ENCODE data around the gene MYBPC3.

Gene MYBPC3

GRCh38 chr11:47356129-47356997 lies 3.9 kb upstream of the MYBPC3 start:
- no peak for DNase-seq

DNA sequence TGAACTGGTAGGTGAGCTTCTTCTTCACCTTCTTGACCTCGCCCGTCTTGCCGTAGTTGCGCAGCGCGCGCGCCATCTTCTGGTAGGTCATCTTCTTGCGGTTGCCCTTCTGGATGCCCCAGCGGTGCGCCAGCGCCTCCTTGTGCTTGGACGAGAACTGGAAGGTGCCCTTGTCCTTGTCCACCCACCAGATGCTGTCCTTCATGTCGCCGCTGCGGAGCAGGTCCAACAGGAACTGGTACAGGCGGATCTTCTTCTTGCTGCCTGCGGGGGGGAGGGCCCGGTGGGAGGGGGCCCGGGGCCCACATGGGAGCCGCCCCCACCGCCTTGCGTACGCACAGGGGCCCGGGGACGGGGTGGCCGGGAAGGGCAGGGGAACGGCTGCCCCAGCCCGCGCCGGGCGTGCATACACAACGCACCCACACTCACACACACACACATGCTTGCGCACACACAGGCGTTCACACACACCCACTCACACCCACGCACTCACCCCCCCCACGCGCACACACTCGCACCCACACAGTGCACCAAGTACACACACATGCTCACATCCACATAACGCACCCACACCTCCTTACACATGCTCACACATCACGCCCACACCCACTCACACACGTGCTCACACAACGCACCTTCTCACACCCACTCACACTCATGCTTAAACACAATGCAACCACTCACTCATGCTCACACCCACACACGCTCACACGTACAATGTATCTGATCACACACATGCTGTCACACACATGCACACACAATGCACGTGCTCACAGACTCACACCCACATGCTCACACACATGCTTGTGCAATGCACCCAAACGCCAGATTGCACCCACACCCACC lies 3.0 kb upstream of the MYBPC3 start:
- peak in 1 of 2 donors; percentile 11 for DNase-seq

- no peak for DNase-seq
These were observed 2.4 kb upstream of the MYBPC3 start for GRCh38 chr11:47354913-47355282.

DNA sequence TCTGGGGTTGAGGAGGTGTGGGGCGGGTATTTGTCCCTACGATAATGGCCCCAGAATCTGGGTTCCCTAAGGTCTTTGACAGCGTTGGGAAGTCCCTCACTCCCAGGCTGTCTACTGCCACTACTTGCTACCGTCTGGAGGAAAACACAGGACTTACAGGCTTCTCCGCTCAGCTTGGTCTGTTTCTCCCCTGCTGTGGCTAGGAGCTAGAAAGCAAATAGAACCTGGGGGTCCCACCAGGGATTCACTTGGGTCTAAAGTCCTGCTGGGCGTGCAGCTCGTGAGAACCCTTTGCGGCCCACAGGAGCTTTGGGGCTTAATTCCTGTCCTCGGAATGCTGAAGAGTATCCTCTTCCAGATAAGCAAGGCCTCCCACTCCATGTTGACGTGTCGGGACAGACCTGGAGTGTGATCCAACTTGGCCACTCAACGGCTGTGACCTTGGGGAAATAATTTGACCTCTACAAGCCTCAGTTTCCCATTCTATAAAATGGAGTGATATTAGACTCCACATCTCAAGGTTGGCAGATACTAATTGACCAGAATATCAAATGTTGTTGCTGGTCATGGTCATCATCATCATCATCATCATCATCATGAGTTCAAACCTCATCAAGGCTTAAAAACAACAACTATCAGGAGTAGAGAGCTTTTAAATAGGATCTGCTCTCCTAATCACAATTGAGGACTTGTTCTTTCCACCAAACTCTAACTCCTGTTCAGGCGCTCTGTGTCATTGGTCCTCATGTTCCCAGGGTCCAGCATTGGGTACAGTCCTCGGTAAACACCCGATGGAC lies 1.7 kb upstream of the MYBPC3 start:
- DNase-seq, result no peak

DNA sequence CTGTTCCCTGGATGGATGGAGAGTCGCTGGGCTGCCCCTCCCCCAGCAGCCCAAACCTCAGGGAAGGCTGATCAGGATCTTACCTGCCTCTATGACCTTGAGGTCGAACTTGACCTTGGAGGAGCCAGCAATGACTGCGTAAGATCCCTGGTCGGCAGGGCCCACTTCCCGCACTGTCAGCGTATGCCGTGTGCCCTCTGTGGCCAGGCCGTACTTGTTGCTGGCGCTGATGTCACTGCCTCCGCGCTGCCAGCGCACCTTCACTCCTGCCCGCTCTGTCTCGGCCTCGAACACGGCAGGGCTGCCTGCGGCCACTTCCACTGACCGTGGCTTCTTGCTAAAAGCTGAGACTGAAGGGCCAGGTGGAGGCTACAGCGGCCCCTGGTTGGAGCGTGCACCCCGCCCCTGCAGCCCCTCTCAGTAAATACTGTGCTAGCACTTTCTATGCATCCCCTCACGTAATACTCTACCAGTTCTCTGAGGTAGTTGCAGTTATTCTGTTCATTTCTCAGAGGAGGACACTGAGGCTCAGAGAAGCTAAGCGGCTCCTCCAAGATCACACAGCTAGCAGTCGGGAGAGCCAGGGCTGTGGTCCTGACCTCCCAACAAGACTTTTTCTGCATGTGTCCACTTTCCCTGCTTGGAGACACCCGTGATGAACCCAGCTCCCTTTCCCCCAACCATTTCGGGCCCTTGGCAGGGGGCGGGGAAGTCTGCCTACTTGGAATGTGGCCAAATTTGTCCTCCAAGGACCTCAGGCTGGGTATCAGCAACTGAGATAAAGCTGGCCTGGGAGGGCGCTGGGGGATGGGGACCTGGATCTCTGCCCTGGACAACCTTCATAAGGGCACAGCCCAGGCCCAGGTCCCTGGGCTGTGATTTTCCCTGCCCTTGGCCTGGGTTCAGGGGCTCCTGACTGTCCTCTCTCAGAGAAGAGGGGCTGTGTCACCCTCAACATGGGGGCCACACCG lies 1.1 kb downstream of the MYBPC3 start:
- no peak for DNase-seq

- no peak for DNase-seq
These were observed 2.2 kb downstream of the MYBPC3 start for GRCh38 chr11:47350315-47350714.

GRCh38 chr11:47349521-47350095 lies 2.9 kb downstream of the MYBPC3 start:
- DNase-seq, result no peak

GRCh38 chr11:47348859-47349258 lies 3.6 kb downstream of the MYBPC3 start:
- no peak for DNase-seq

- no peak for DNase-seq
These were observed 4.2 kb downstream of the MYBPC3 start for GRCh38 chr11:47348131-47348802.

- no peak for DNase-seq
These were observed 5.4 kb downstream of the MYBPC3 start for GRCh38 chr11:47347137-47347536.

DNA sequence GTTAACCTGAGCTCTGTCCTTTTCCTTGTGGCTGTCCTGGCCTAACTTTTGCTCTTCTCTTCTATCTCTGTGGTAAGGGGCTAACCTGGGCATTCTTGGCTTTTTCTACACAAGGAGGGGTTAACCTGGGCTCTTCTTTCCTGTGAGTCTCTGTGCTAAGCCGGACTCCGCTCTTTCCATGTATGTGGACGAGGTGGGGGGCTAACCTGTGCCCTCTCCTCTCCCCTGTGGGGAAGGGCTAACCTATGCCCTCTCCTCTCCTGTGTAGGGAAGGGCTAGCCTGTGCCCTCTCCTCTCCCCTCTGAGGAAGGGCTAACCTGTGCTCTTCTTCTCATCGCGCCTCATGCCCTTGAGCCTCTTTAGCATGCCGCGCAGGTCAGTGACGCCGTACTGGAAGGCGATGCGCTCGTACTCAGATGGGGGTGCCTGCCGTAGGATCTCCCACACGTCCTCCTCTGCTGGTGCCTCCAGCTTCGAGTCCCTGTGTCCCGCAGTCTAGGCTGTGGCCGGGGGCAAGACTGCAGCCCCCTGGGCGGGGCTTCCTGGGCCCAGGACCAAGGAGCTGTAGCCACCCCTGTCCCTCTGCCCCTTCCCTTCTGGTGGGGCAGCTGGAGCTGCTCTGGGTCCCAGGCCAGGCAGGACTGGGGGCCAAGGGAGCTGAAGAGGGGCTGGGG lies 6.5 kb downstream of the MYBPC3 start:
- no peak for DNase-seq

- no peak for DNase-seq
These were observed 9.6 kb downstream of the MYBPC3 start for GRCh38 chr11:47342854-47343253.

- DNase-seq, result no peak
These were observed 10.3 kb downstream of the MYBPC3 start for GRCh38 chr11:47342036-47342803.

DNA sequence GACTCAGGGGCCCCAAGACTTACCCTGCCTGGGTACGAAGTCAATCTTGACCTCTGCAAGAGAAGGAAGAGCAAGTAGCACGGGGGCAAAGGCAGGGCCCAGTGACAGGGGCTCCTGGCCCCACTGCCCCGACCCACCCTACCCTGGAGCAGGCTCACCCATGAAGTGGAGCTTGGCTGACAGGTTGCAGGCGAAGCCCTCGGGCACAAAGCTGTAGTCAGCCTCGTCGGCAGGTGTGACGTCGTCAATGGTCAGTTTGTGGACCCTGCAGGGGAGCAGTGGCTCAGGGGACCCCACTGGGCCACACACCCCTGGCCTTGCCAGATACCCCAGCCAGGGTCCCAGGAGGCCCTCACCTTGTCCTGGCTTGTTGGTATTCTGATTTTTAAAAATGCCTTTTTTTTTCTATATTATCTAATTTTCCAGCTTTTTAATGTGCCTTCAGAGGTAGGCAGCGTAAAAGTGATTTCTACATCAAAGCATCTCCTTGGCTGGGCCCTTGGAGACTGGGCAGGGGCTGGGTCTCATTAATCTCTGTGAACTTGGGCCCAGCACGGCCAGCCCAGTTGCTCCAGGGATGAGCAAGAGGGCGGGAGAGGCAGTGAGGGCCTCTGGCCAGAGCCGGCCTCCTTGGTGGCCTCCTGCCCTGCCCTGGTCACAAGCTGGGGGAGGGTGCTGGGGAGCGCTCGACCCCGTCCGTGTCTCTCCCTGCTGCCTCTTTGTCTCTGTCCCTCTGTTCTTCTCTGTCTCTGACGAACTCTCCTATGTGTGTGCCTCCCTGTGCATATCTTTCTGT lies 11.3 kb downstream of the MYBPC3 start:
- no peak for DNase-seq

DNA sequence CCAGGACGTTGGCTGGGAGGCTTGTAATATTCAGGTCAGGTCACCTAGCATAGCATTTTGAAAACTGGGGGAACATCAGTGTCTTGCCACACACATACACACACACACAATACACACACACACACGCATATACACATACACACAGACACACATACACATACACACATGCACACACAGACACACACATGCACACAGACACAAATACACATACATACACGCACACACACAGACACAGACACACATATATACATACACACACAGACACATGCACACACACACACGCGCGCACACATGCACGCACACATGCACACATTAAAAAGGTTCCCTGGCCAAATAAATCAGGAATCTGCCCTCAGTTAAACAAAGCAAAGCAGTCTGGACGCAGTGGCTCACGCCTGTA lies 12.5 kb downstream of the MYBPC3 start:
- DNase-seq, result no peak

DNA sequence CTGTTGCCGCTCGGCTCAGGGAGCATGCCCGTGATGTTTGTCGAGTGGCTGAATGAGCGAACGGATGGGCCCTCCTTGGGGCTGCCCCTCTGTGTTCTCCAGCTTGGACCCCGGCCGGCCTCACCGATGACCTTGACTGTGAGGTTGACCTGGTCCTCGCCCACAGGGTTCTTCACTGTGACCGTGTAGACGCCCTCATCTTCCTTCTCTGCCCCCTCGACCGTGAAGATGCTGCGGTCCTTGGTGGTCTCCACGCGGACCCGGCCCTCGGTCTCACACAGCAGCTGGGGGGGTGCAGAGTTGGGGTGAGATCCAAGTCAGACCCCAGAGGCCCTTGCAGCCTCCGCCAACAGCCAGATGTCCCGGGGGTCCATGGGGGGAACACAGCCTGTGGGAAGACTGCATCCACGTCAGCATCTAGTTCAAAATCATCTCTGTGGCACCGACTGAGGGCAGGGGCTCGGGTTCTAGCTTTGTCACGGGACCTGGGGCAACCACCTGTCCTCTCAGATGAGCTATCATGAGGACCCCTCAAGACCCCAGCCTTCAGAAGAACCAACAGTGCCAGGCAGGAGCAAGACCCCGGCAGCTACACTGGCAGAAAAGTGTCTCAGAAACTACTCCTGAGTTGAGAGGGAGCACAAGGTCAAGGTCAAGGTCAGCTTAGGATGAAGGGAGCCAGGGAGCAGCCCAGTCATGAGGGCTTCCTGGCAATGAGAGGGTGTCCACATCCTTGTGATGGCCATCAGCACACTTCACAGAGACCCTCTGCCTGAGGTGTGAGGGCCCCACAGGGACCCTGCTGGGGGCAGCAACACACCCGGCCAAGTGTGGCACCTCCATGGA lies 13.9 kb downstream of the MYBPC3 start:
- no peak for DNase-seq

DNA sequence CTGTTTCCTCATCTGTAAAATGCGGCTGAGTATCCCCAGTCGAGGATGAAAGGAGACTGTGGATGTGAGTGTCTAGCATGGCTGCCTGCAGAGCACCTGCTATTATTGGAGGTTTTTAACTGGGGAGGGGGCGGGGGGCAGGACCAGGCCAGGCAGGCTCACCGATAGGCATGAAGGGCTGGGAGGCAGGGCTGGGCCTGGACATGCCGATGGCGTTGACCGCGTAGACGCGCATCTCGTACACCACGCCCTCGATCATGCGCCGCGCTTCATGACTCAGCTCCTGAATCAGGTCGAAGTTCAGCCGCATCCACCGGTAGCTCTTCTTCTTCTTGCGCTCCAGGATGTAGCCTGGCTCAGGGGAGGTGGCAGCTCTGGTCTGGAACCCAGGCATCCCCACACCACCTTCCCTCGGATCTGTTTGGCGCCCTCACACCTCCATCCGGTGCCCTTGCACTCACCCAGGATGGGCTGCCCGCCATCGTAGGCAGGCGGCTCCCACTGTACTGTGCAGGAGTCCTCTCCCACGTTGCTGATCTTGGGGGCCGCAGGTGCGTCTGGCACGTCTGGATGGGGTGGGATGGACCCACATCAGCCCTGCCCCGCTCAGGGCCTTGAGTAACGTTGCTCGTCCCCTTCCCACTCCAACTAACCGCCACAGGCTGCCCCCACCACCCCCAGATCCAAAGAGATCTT lies 15.1 kb downstream of the MYBPC3 start:
- no peak for DNase-seq
